Jurkat, Clone E6-1 (cell line): ENCODE data around the gene YY2.
"Not testable (repeated sequence)": the region's sequence is repeated elsewhere in the genome, so short reads cannot be mapped to it uniquely, and the experiment has no call there.

Source experiments
- DNase-seq: peaks from one replicate; pipeline ENCODE4 v3.0.0-alpha.2; 2011; ENCODE audit warnings: low read depth, low spot score
- H3K4me3 ChIP-seq: 2 replicates; pipeline ENCODE4 v1.5.1; 2011; ENCODE audit warnings: mild to moderate bottlenecking, low read length, control low read depth, moderate library complexity

YY2 gene

DNA sequence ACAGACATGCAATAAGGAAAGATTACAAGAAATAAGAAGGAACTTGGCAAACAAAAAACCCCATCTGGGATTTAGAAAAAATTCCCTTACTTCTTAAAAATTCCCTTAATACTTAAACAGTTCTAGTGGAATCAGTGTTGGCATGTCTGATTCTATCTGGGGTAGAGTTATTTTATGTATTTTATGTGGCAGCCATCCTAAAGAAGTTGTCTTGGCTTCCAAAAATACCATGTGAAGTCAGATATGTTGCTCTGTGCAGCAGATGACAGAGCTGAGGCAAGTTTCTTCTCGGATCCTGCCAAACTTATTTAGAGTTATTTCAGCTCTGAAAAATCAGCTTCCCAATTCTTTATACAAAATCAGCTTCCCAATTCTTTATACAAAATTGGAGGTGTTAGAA is 14.7 kb downstream of the YY2 start:
- DNase-seq = no peak
- H3K4me3 ChIP-seq = no peak overlapping the region

DNA sequence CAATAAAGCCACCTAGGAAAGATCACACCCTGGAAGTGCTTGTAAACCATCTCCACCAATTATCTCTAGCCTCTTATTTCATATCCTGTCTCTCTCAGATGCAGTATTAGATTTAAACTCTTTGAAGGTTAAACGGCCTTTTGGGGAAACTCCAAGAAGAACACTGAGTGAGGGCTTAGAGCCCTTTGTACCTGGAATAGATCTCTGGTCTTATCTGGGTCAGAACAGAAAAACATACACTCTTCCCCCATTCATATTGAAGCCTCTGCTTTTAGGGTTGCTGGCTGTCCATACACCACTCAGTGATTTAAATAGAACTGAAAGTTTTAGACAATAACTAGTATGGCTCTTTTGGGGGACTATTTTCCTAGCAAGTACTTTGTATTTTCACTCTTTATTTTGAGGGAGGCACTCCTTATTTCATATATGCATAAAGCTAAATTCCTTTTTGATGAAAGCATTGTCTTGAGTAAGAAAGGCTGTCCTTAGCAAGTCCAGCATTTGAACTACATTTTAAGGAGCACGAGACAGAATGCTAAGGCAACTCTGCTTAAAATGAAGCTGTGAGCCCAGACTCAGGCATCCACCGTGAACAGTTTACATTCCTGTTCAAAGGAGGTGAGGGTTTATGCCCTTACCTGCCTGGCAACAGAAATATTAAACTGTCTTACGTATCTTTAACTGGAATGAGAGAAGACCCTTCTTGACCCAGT is 17.4 kb downstream of the YY2 start:
- H3K4me3 ChIP-seq = no peak overlapping the region

GRCh38 chrX:21874182-21874581 is 18.4 kb downstream of the YY2 start:
- DNase-seq = not testable (repeated sequence)

More for the DNA sequence above, 17.4 kb downstream of the YY2 start:
- DNase-seq = peak; percentile 0

DNA sequence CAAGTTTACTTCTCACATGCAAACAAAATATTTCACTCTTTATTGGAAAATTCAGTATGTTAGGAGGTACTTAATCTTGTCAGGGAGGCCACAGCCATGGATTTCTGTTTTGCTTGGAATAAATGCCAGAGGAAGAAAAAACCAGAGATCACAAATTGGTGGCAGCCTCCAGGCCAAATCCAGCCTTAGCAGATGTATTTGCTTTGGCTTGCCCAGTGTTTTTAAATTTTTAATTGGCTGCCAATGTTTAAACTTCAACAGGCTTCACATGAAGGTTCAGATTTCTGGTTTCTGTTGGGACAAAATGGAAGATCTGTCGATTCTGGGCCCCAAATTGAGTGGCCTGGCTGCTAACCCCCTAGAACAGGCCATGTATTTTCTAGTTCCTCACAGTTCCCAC is 19.2 kb downstream of the YY2 start:
- no peak for DNase-seq
- H3K4me3 ChIP-seq = no peak overlapping the region

More at GRCh38 chrX:21874182-21874581, 18.4 kb downstream of the YY2 start:
- not testable (repeated sequence) for H3K4me3 ChIP-seq

- H3K4me3 ChIP-seq = no peak overlapping the region
- no peak for DNase-seq
Observed at GRCh38 chrX:21881881-21882574, 26.2 kb downstream of the YY2 start.

GRCh38 chrX:21883258-21883657 is 27.5 kb downstream of the YY2 start:
- no peak overlapping the region for H3K4me3 ChIP-seq
- no peak for DNase-seq

DNA sequence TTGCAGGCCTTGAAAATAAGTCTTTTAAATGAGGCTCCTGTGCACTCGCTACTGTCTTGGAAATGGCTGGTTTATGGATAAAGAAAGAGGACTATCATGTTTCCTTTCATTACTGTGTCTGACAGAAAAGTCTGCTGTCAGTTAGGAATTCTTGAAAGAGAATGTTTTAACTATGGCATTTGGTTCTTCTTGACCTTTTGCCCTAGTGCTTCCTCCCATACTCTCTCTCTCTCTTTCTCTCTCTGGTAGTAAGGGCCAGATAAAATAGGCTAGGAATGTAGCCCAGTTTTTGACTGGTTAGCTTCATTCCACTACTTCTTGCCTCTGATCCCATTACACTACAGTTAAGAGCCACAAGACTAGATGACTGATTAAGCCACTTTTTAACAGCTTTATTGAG is 29.8 kb downstream of the YY2 start:
- no peak overlapping the region for H3K4me3 ChIP-seq
- DNase-seq = no peak

DNA sequence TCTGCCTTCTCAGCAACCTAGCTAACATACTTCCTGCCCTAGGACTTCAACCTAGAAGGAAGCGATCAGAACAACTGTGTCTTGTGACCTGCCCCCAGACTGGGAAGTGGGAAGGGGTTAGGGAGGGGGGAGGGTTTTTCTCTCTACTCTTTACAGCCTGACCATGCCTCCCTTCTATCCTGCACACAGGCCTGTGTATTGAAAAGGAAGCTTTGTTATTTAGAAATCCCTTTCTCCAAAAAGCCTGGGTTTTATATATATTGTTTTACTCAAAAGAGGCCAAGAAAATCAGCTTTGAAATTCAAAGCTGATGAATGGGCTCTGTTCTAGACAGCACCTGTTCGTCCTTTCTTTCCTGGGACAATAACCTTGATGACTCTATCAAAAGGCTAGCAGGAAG is 49.5 kb downstream of the YY2 start:
- no peak for DNase-seq
- H3K4me3 ChIP-seq = no peak overlapping the region

DNA sequence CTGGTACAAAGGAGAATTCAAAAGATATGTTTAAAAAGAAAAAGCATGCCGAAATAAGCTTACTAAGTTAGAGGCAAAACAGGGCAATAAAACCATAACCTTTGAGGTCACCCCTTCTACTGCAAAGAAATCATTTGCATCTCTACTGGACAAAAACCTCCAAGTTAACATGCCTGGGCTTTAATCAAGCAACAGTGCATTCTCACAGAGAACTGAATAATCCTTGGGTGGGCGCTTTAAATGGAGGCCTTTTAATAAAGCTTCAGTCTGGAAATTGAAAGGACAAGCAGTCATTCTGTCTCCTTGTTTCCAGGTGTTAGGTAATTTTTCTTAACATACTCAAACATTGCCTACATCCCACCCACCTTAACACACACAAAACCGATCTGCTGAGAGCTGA is 50.2 kb downstream of the YY2 start:
- no peak for DNase-seq
- no peak overlapping the region for H3K4me3 ChIP-seq

DNA sequence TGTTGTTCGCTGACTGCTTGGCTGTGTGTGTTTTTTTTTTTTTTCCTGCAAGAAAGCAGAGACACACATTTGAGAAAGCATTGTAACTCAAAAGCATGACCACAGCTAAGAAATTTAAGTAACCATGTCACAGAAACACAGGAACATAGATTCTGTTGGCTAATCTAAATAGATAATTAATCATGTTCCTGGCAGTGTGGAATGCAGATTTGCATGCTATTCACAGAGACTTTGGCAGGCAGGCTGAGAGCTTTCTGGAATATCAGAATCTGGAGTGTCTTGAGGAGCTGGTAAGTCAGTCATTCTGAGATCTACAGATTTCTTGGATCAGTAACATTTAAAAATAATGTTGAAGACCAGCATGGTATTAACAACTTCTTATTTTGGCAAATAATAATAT is 51.5 kb downstream of the YY2 start:
- DNase-seq = no peak

More for the DNA sequence above, 51.5 kb downstream of the YY2 start:
- H3K4me3 ChIP-seq = no peak overlapping the region
